ENCODE measurements around the gene C19orf47. TPM values are rescaled to one million over a fixed set of nuclear protein-coding genes. Genes with fewer than 3 reads are reported as not detected.
A peak's percentile ranks its signal among the peaks of the same experiment; 100 is the strongest.

Gene C19orf47
- total RNA-seq, 1 experiment from 2014 or later = 18.0 TPM

DNA sequence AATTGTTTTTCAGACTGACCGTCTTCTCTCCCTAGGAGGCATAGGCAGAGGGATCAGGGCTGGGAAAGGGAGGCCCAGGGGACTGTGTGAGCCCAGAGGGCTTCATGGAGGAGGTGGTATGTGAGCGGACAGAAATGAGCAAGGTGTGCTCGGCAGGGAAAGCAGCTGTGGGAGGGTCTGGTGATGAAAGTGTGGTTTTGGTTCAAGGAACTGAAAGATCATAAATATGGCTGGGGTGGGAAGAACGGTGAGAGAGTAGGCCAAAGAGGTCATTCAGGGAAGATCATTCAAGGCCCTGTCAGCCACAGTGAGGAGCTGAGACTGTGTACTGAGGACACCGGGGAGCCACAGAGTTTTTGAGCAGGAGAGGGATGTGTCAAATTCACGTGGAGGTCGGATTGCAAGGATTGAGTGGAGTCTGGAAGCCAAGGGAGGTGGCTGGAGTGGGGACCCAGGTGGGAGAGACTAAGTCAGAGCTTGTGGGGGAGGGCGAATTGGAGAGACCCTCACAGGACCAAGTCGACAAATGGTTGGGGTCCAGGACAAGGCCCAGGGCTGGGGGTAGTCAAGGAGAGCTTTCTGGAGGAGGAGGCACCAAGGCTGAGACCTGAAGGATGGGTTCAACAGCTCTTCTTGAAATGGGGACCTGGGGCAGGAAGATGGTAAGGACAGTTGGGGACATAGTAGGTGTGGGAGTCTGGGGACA lies 7.9 kb upstream of the C19orf47 start:
- ChIA-PET CTCF (no interaction called here), RAD21 (ENCODE audit: low non-redundant PET in 1 of 2, low total read pairs in 2 of 2, uncharacterized antibody in 2 of 2, unreplicated experiment in 2 of 2) (no interaction called here), POLR2A (no interaction called here)
- no peaks in the 10 kb centered on the region for H3K9me3 ChIP-seq (ENCODE audit: control insufficient read depth in 1 of 2, insufficient read depth in 1 of 2, low read depth in 1 of 2, low read length in 2 of 2)
- H3K36me3 ChIP-seq (ENCODE audit: control insufficient read depth in 1 of 2, insufficient read depth in 2 of 2, low read length in 2 of 2) = no peaks in the 10 kb centered on the region
- H4K20me1 ChIP-seq (ENCODE audit: insufficient read depth) = no peaks in the 10 kb centered on the region
- no peaks in the 10 kb centered on the region for H3K9me2 ChIP-seq (ENCODE audit: insufficient read depth)
- no peaks in the 10 kb centered on the region for H3K4me1 ChIP-seq (ENCODE audit: control insufficient read depth in 1 of 2, insufficient read depth in 2 of 2, low read length in 2 of 2)
- ATAC-seq (no peak), DNase-seq (ENCODE audit: low read depth, low spot score) (no peak)
- no peak overlapping the region for H2AFZ ChIP-seq (ENCODE audit: low read depth, low read length, poor library complexity, severe bottlenecking)
- no TSS peak for BruUV-seq (replicated peaks)
- H3K9ac ChIP-seq (ENCODE audit: low read length) = no peak overlapping the region
- no peak overlapping the region for H3K4me3 ChIP-seq (replicated peaks in 1 of 2; ENCODE audit: low read depth in 1 of 2, low read length in 2 of 2)
- H3K27ac ChIP-seq (ENCODE audit: low read depth, low read length) = no peak overlapping the region
- no peak for TF ChIP-seq EZH2phosphoT487 (IDR thresholded peaks at IDR 0.05; ENCODE audit: borderline replicate concordance)
- no peak for TF ChIP-seq CEBPB (IDR thresholded peaks at IDR 0.05; ENCODE audit: low read depth)
- no peak for TF ChIP-seq EGR1 (IDR thresholded peaks at IDR 0.05; ENCODE audit: low read depth)
- TF ChIP-seq TCF7L2 (IDR thresholded peaks at IDR 0.05; ENCODE audit: borderline replicate concordance, extremely low read depth, insufficient read depth, insufficient read length) = no peak
- TF ChIP-seq SIN3A (IDR thresholded peaks at IDR 0.05; ENCODE audit: low read depth) = no peak
- no peak for TF ChIP-seq ELF1 (IDR thresholded peaks at IDR 0.05; ENCODE audit: borderline replicate concordance, low read depth)
- no peak for TF ChIP-seq FOSL1 (IDR thresholded peaks at IDR 0.05; ENCODE audit: low read depth)
- no peaks in the 10 kb centered on the region; the same call in none of the 2 replicates for H3K79me2 ChIP-seq (ENCODE audit: insufficient read depth, low read length)
- intact Hi-C loops (cut with micrococcal nuclease) = no loop called here
- H3K4me2 ChIP-seq (ENCODE audit: low read length) = no peak overlapping the region
- no peaks in the 10 kb centered on the region for H3K27me3 ChIP-seq (ENCODE audit: insufficient read depth, low read length)

DNA sequence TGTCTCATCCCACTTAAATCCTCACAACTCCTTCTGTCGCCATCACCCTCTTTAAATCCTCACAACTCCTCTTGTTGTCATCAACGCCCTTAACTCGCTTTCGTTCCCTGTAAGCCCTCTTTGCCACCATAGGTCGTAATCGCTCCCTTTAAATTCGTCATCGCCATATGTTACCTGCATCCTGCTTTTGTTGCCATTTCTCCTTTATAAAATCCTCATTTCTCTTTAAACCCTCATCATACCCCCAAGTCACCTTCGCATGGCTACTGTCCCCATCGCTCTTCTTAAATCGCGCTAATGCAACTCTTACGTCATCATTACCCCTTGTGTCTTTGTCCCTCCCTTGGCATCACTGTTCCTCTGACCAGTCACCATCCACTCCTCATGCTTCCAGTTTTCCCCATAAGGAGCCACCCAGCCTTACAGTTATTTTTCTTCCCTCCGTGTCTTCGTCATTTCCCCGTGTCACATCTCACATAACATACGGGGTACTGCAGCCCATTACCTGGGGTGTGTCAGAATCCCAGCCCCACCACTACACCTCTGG lies 837 bp upstream of the C19orf47 start:
- no peaks in the 10 kb centered on the region; a peak in 1 of 4 replicates for H3K36me3 ChIP-seq (ENCODE audit: control insufficient read depth in 1 of 2, insufficient read depth in 2 of 2, low read length in 2 of 2)
- H3K4me3 ChIP-seq (replicated peaks in 1 of 2; ENCODE audit: low read depth in 1 of 2, low read length in 2 of 2) = peak overlapping the region; percentile 78 to 95
- ATAC-seq (no peak), DNase-seq (ENCODE audit: low read depth, low spot score) (peak; percentile 28)
- POLR2A ChIA-PET = interaction anchor here (1.0 kb wide), 2 partner anchors 12 to 15 kb away, joined by 3 read pairs; no protein-coding TSS in a partner anchor
- no peaks in the 10 kb centered on the region for H3K9me2 ChIP-seq (ENCODE audit: insufficient read depth)
- RAD21 ChIA-PET (ENCODE audit: low non-redundant PET in 1 of 2, low total read pairs in 2 of 2, uncharacterized antibody in 2 of 2, unreplicated experiment in 2 of 2) = no interaction called here
- TSS peak; percentile 80 for BruUV-seq (replicated peaks)
- H3K4me1 ChIP-seq (ENCODE audit: control insufficient read depth in 1 of 2, insufficient read depth in 2 of 2, low read length in 2 of 2) = peaks cover 4 to 14% of the 10 kb centered on the region in 2 experiments; a peak in 3 of 4 replicates
- H3K4me2 ChIP-seq (ENCODE audit: low read length) = peak overlapping the region; percentile 90
- CTCF ChIA-PET = interaction anchor here (0.8 kb wide), 1 partner anchor 286 kb away, joined by 3 read pairs; no protein-coding TSS in a partner anchor
- no peaks in the 10 kb centered on the region for H3K27me3 ChIP-seq (ENCODE audit: insufficient read depth, low read length)
- peak overlapping the region; percentile 74 for H3K9ac ChIP-seq (ENCODE audit: low read length)
- intact Hi-C loops (cut with micrococcal nuclease) = no loop called here
- no peaks in the 10 kb centered on the region for H4K20me1 ChIP-seq (ENCODE audit: insufficient read depth)
- H3K9me3 ChIP-seq (ENCODE audit: control insufficient read depth in 1 of 2, insufficient read depth in 1 of 2, low read depth in 1 of 2, low read length in 2 of 2) = no peaks in the 10 kb centered on the region
- H3K27ac ChIP-seq (ENCODE audit: low read depth, low read length) = peak overlapping the region; percentile 34
- H2AFZ ChIP-seq (ENCODE audit: low read depth, low read length, poor library complexity, severe bottlenecking) = no peak overlapping the region
- peaks cover 37% of the 10 kb centered on the region for H3K79me2 ChIP-seq (ENCODE audit: insufficient read depth, low read length)
- no peak for TF ChIP-seq YY1 (IDR thresholded peaks at IDR 0.05; ENCODE audit: extremely low read depth, insufficient replicate concordance, low read depth, low read length)
- TF ChIP-seq, protein P1, sequence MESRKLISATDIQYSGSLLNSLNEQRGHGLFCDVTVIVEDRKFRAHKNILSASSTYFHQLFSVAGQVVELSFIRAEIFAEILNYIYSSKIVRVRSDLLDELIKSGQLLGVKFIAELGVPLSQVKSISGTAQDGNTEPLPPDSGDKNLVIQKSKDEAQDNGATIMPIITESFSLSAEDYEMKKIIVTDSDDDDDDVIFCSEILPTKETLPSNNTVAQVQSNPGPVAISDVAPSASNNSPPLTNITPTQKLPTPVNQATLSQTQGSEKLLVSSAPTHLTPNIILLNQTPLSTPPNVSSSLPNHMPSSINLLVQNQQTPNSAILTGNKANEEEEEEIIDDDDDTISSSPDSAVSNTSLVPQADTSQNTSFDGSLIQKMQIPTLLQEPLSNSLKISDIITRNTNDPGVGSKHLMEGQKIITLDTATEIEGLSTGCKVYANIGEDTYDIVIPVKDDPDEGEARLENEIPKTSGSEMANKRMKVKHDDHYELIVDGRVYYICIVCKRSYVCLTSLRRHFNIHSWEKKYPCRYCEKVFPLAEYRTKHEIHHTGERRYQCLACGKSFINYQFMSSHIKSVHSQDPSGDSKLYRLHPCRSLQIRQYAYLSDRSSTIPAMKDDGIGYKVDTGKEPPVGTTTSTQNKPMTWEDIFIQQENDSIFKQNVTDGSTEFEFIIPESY (IDR thresholded peaks at IDR 0.05; ENCODE audit: extremely low read depth, insufficient replicate concordance, low read length) = no peak
- no peak for TF ChIP-seq TCF7L2 (IDR thresholded peaks at IDR 0.05; ENCODE audit: borderline replicate concordance, extremely low read depth, insufficient read depth, insufficient read length)
- TF ChIP-seq, protein P2, sequence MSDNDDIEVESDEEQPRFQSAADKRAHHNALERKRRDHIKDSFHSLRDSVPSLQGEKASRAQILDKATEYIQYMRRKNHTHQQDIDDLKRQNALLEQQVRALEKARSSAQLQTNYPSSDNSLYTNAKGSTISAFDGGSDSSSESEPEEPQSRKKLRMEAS (IDR thresholded peaks at IDR 0.05) = no peak
- no peak for TF ChIP-seq EZH2 (IDR thresholded peaks at IDR 0.05)
- no peak for TF ChIP-seq EZH2phosphoT487 (IDR thresholded peaks at IDR 0.05; ENCODE audit: borderline replicate concordance)
- TF ChIP-seq ZFX (IDR thresholded peaks at IDR 0.05) = no peak
- TF ChIP-seq, protein P3, sequence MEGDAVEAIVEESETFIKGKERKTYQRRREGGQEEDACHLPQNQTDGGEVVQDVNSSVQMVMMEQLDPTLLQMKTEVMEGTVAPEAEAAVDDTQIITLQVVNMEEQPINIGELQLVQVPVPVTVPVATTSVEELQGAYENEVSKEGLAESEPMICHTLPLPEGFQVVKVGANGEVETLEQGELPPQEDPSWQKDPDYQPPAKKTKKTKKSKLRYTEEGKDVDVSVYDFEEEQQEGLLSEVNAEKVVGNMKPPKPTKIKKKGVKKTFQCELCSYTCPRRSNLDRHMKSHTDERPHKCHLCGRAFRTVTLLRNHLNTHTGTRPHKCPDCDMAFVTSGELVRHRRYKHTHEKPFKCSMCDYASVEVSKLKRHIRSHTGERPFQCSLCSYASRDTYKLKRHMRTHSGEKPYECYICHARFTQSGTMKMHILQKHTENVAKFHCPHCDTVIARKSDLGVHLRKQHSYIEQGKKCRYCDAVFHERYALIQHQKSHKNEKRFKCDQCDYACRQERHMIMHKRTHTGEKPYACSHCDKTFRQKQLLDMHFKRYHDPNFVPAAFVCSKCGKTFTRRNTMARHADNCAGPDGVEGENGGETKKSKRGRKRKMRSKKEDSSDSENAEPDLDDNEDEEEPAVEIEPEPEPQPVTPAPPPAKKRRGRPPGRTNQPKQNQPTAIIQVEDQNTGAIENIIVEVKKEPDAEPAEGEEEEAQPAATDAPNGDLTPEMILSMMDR (IDR thresholded peaks at IDR 0.05 in 2 of 3, conservative IDR thresholded peaks at IDR 0.05 in 1 of 3; ENCODE audit: borderline replicate concordance in 1 of 3, insufficient read depth in 1 of 3, low read depth in 2 of 3, low read length in 2 of 3) = no peak
- no peak for TF ChIP-seq RAD21 (IDR thresholded peaks at IDR 0.05; ENCODE audit: low read depth)
- TF ChIP-seq ELF1 (IDR thresholded peaks at IDR 0.05; ENCODE audit: borderline replicate concordance, low read depth) = no peak
- no peak for TF ChIP-seq CBX3 (IDR thresholded peaks at IDR 0.05; ENCODE audit: low read depth)
